Panc1 (cell line): ENCODE data around the gene CTAGE1. TPM values are rescaled to one million over a fixed set of nuclear protein-coding genes. Genes with fewer than 3 reads are reported as not detected.

Source experiments
- ATAC-seq: fragments of 200-7000 bp; cut with Tn5 transposase; 2 replicates; pipeline ENCODE4 v1.9.1; 2020; ENCODE audit warnings: mild to moderate bottlenecking, moderate library complexity
- Bru-seq: library from RNA; stranded (reverse); fragments of 400-500 nt; gene quantifications from one replicate; lab custom pipeline; 2021; lab: Mats Ljungman, UMichigan
- BruChase-seq, 2 experiments: library from RNA; stranded (reverse); fragments of 400-500 nt; gene quantifications; one replicate each; lab custom pipeline; 2021; lab: Mats Ljungman, UMichigan
- BruUV-seq: library from RNA; stranded (reverse); fragments of 400-500 nt; replicated peaks from 2 replicates; lab custom pipeline; 2021; lab: Mats Ljungman, UMichigan
- CTCF ChIA-PET: fragments of 300-600 bp; sonication (Branson Sonifier 250); formaldehyde crosslinking; loops from one replicate; lab custom pipeline; 2022; ENCODE audit warnings: antibody characterized with exemption; lab: Charles Lee
- POLR2A ChIA-PET: fragments of 300-600 bp; sonication (Branson Sonifier 250); formaldehyde crosslinking; loops from one replicate; lab custom pipeline; 2022; ENCODE audit warnings: antibody characterized with exemption; lab: Charles Lee
- DNase-seq: peaks from one replicate; pipeline ENCODE4 v3.0.0-alpha.2; 2010; ENCODE audit warnings: low read depth, low spot score
- H3K27ac ChIP-seq: 2 replicates; pipeline ENCODE4 v1.5.1; 2011; ENCODE audit warnings: mild to moderate bottlenecking, low read length, inconsistent platforms
- H3K27me3 ChIP-seq: fragments of 200-500 bp; sonication (Bioruptor generic); 2 replicates; pipeline ENCODE4 v1.6.0; 2014; ENCODE audit warnings: low read length, inconsistent platforms; ENCODE audit not compliant: control insufficient read depth, insufficient read depth
- H3K36me3 ChIP-seq: fragments of 200-500 bp; sonication (Bioruptor generic); 2 replicates; pipeline ENCODE4 v1.5.1; 2014; ENCODE audit warnings: inconsistent platforms, mild to moderate bottlenecking, low read length, moderate library complexity; ENCODE audit not compliant: control insufficient read depth, insufficient read depth
- H3K4me1 ChIP-seq: 2 replicates; pipeline ENCODE4 v1.5.1; 2011; ENCODE audit warnings: inconsistent platforms, mild to moderate bottlenecking, low read length, moderate library complexity; ENCODE audit not compliant: control insufficient read depth, insufficient read depth
- H3K4me3 ChIP-seq, 2 experiments: 2 replicates each; pipeline ENCODE4 v1.5.1; 2011 to 2012; ENCODE audit warnings: low read depth in 2 of 2, low read length in 2 of 2, mild to moderate bottlenecking in 2 of 2, inconsistent platforms in 1 of 2, moderate library complexity in 1 of 2
- H3K9me3 ChIP-seq: fragments of 200-500 bp; sonication (Bioruptor generic); 2 replicates; pipeline ENCODE4 v1.5.1; 2014; ENCODE audit warnings: low read depth, mild to moderate bottlenecking, inconsistent platforms, low read length, moderate library complexity; ENCODE audit not compliant: control insufficient read depth, insufficient read depth
- CTCF ChIP-seq: fragments of 450-650 bp; IDR thresholded peaks from 2 replicates; pipeline ENCODE4 v1.5.1; 2017; ENCODE audit warnings: mild to moderate bottlenecking
- POLR2AphosphoS5 ChIP-seq: IDR thresholded peaks from 2 replicates; pipeline ENCODE4 v1.6.1; 2012; ENCODE audit warnings: mild to moderate bottlenecking, low read depth, low read length, moderate library complexity
- SIN3A ChIP-seq: IDR thresholded peaks from 2 replicates; pipeline ENCODE4 v1.6.1; 2012; ENCODE audit warnings: low read depth, mild to moderate bottlenecking, low read length, moderate library complexity, borderline replicate concordance; ENCODE audit not compliant: insufficient read depth
- TCF7L2 ChIP-seq: IDR thresholded peaks from 2 replicates; pipeline ENCODE4 v1.6.1; 2011; ENCODE audit warnings: mild to moderate bottlenecking, low read depth, low read length, inconsistent platforms
- in situ Hi-C: cut with HindIII; loops from 2 replicates; pipeline ENCODE4 v1.10.0; 2016; ENCODE audit warnings: low sequenced_read_pairs, low pct_unique_long_range_greater_than_20kb
- intact Hi-C: fragments of 100-400 bp; cut with micrococcal nuclease; formaldehyde crosslinking; loops from one replicate; pipeline ENCODE4 v1.10.0; 2022; ENCODE audit not compliant: unreplicated experiment
- long read RNA-seq: library from polyadenylated mRNA; unstranded; transcript quantifications from one replicate; pipeline ENCODE4 v2.0.0, GENCODE V29; 2021; ENCODE audit not compliant: unreplicated experiment
- polyA plus RNA-seq: library from polyadenylated mRNA; unstranded; fragments of >200 nt; gene quantifications from one replicate; pipeline ENCODE4 v1.2.1, GENCODE V29; 2012; ENCODE audit warnings: missing spikeins; ENCODE audit not compliant: insufficient read length
- total RNA-seq: library from RNA; stranded (reverse); gene quantifications from one replicate; pipeline ENCODE4 v1.2.1, GENCODE V29; 2021; ENCODE audit not compliant: unreplicated experiment
- TF ChIP-seq, protein P1 (sequence below), 2 experiments: IDR thresholded peaks; 2 replicates each; pipeline ENCODE4 v1.6.1; 2011 to 2012; ENCODE audit warnings: low read depth in 2 of 2, control low read depth in 1 of 2, low read length in 1 of 2, mild to moderate bottlenecking in 1 of 2, moderate library complexity in 1 of 2; ENCODE audit not compliant: insufficient read depth in 1 of 2

The CTAGE1 gene
- total RNA-seq: not detected
- not detected for polyA plus RNA-seq
- Bru-seq, nascent RNA: not detected
- BruChase-seq, experiment 1, labeled RNA remaining after a 2-hour chase: percentile 13 among the genes with signal in this experiment
- percentile 13 among the genes with signal in this experiment for BruChase-seq, experiment 2, labeled RNA remaining after a 6-hour chase
- long read RNA-seq: 0 reads

DNA sequence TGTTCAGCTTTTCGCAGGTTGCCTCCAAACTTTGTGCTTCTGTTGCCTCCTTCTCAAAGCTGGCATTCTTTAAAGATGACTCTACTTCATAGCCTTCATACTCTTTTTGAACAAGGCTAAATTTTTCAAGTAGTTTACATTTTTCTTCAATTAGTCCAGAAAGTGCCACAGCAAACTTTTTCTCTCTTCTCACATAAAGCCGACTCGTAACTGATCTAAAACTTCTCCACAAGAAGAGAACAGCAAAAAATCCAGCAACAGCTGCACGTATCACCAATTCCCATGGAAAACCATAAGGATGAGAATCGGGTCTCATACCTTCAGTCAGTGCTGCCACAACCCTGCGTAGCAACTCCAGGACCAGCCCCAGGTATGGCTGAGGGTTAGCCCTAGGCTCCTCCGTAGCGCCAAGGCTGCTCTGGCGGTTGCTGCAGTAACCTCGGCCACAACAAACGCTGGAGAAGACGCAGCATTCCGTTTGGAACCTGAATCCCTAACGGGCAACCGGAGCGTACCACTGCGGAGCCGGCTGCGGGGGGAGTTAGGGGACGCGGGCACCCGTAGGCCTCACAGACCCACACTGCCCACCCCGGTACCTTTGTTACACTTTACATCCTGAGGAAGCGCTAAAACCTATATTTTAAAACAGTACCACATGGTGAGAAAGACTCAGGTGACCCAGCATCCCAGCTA is at the start of gene CTAGE1:
Gene CTAGE1, minus strand, starts transcription at position 420 of the 693 bp plus-strand sequence. Its CDS starts 104 bp downstream, at position 316.
- ChIA-PET CTCF (no interaction called here), POLR2A (no interaction called here)
- BruUV-seq: no TSS peak
- Histone ChIP-seq H3K36me3 (no peaks in the 10 kb centered on the region), H3K4me3 (no peak within 1 kb of the TSS), H3K9me3 (no peaks in the 10 kb centered on the region), H3K27me3 (no peaks in the 10 kb centered on the region; the same call in 1 of the 2 replicates), H3K27ac (no peak within 1 kb of the TSS), H3K4me1 (no peaks in the 10 kb centered on the region)
- no peak for ATAC-seq
- TF ChIP-seq CTCF (no peak), POLR2AphosphoS5 (no peak), TCF7L2 (no peak), SIN3A (no peak)
- TF ChIP-seq, protein P1, sequence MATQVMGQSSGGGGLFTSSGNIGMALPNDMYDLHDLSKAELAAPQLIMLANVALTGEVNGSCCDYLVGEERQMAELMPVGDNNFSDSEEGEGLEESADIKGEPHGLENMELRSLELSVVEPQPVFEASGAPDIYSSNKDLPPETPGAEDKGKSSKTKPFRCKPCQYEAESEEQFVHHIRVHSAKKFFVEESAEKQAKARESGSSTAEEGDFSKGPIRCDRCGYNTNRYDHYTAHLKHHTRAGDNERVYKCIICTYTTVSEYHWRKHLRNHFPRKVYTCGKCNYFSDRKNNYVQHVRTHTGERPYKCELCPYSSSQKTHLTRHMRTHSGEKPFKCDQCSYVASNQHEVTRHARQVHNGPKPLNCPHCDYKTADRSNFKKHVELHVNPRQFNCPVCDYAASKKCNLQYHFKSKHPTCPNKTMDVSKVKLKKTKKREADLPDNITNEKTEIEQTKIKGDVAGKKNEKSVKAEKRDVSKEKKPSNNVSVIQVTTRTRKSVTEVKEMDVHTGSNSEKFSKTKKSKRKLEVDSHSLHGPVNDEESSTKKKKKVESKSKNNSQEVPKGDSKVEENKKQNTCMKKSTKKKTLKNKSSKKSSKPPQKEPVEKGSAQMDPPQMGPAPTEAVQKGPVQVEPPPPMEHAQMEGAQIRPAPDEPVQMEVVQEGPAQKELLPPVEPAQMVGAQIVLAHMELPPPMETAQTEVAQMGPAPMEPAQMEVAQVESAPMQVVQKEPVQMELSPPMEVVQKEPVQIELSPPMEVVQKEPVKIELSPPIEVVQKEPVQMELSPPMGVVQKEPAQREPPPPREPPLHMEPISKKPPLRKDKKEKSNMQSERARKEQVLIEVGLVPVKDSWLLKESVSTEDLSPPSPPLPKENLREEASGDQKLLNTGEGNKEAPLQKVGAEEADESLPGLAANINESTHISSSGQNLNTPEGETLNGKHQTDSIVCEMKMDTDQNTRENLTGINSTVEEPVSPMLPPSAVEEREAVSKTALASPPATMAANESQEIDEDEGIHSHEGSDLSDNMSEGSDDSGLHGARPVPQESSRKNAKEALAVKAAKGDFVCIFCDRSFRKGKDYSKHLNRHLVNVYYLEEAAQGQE (IDR thresholded peaks at IDR 0.05; ENCODE audit: insufficient read depth in 1 of 2, low read depth in 2 of 2, low read length in 1 of 2): no peak
- in situ Hi-C loops (no loop called here), intact Hi-C loops (no loop called here)
- no peak for DNase-seq

DNA sequence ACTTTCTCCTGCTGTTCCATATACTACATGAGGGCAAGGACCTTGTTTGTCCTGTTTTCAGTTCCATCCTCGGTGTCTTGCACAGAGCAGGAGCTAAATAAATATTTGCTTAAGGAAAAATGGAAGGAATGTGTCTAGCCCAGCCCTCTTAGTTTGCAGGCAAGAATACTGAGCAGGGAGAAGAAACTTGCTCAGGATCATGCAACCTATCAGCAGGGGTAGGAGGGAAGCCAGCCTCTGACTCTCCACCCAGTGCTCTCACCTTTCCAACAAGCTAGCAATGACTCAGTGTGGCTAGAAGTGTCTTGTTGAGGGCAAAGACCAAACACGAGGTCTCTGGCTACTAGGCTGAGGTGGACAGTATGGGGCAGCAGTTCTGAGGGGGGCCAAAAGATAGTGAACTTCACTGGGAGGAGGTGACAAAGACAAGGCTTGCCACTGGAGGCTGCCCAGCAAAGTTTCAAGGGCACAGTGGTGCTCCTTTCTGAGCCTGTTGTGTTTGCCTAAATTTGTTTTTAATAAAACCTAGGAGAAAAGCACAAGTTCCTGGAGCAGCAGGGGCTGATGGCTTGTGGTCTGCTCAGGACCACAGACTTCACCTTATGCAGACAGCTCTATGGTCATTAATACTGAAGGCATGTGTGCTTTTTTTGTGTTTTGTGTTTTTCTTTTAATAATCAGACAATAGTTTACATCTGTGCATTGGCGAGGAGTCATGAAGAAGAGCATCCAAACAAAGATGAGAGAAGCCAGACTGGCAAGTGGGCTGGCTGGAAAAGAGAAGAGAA is 49.1 kb upstream of the CTAGE1 start:
- no TSS peak for BruUV-seq
- H3K4me1 ChIP-seq: peaks cover 8% of the 10 kb centered on the region
- POLR2A ChIA-PET: no interaction called here
- ATAC-seq: peak; percentile 70
- H3K9me3 ChIP-seq: no peaks in the 10 kb centered on the region; the same call in 1 of the 2 replicates
- H3K4me3 ChIP-seq: no peak overlapping the region
- H3K36me3 ChIP-seq: no peaks in the 10 kb centered on the region
- CTCF ChIA-PET: no interaction called here
- no peak overlapping the region for H3K27ac ChIP-seq
- TF ChIP-seq TCF7L2 (no peak), CTCF (no peak), SIN3A (no peak), POLR2AphosphoS5 (no peak)
- TF ChIP-seq, protein P1 (IDR thresholded peaks at IDR 0.05; ENCODE audit: insufficient read depth in 1 of 2, low read depth in 2 of 2, low read length in 1 of 2): no peak
- no peaks in the 10 kb centered on the region for H3K27me3 ChIP-seq
- peak; percentile 48 for DNase-seq
- intact Hi-C loops: no loop called here
- in situ Hi-C loops: no loop called here
